OCI-LY1 (cell line): ENCODE data around the gene EML5.

ENCODE experiments used
- H2AFZ ChIP-seq: fragments of 200-600 bp; sonication (generic), shearing (Covaris generic); 2 replicates; pipeline ENCODE4 v1.6.0; 2014; ENCODE audit warnings: antibody characterized with exemption, mild to moderate bottlenecking, low read length
- H3F3A ChIP-seq: fragments of 200-600 bp; sonication (generic), shearing (Covaris generic); 2 replicates; pipeline ENCODE4 v1.6.0; 2014; ENCODE audit warnings: mild to moderate bottlenecking, antibody characterized with exemption, low read length, moderate library complexity; ENCODE audit not compliant: insufficient read depth
- H3K27ac ChIP-seq: fragments of 200-600 bp; sonication (generic); 2 replicates; pipeline ENCODE4 v1.5.1; 2014; ENCODE audit warnings: low read length, mixed run types, mild to moderate bottlenecking, low read depth; ENCODE audit not compliant: poor library complexity, severe bottlenecking
- H3K27me3 ChIP-seq: fragments of 200-600 bp; sonication (generic); 2 replicates; pipeline ENCODE4 v1.6.0; 2014; ENCODE audit warnings: antibody characterized with exemption, mild to moderate bottlenecking, low read length, moderate library complexity; ENCODE audit not compliant: insufficient read depth
- H3K36me3 ChIP-seq: fragments of 200-600 bp; sonication (generic); 2 replicates; pipeline ENCODE4 v1.6.1; 2014; ENCODE audit warnings: mild to moderate bottlenecking, antibody characterized with exemption, low read length, moderate library complexity, mixed read lengths; ENCODE audit not compliant: insufficient read depth
- H3K4me1 ChIP-seq: fragments of 200-600 bp; sonication (generic); 2 replicates; pipeline ENCODE4 v1.5.1; 2014; ENCODE audit warnings: mild to moderate bottlenecking, low read length, moderate library complexity; ENCODE audit not compliant: insufficient read depth, severe bottlenecking
- H3K4me2 ChIP-seq: fragments of 200-600 bp; sonication (generic), shearing (Covaris generic); 2 replicates; pipeline ENCODE4 v1.6.1; 2014; ENCODE audit warnings: low read length
- H3K4me3 ChIP-seq: fragments of 200-600 bp; sonication (generic); 2 replicates; pipeline ENCODE4 v1.5.1; 2014; ENCODE audit warnings: low read length, low read depth, mild to moderate bottlenecking, mixed read lengths; ENCODE audit not compliant: poor library complexity, severe bottlenecking
- H3K79me2 ChIP-seq: fragments of 200-600 bp; shearing (Covaris generic); 2 replicates; pipeline ENCODE4 v1.6.1; 2016; ENCODE audit warnings: mixed run types, low read length, mixed read lengths; ENCODE audit not compliant: insufficient read depth
- H3K9ac ChIP-seq: fragments of 200-600 bp; sonication (generic), shearing (Covaris generic); 2 replicates; pipeline ENCODE4 v1.6.1; 2014; ENCODE audit warnings: mild to moderate bottlenecking, low read length, mixed read lengths
- H3K9me2 ChIP-seq: fragments of 200-600 bp; sonication (generic), shearing (Covaris generic); 2 replicates; pipeline ENCODE4 v1.6.1; 2014; ENCODE audit warnings: low read depth, mild to moderate bottlenecking, low read length, mixed read lengths
- H3K9me3 ChIP-seq: fragments of 200-600 bp; shearing (Covaris generic); 2 replicates; pipeline ENCODE4 v1.6.1; 2014; ENCODE audit warnings: low read length, mixed read lengths
- H4K20me1 ChIP-seq: fragments of 200-600 bp; sonication (generic), shearing (Covaris generic); 2 replicates; pipeline ENCODE4 v1.6.0; 2016; ENCODE audit warnings: mild to moderate bottlenecking, low read length; ENCODE audit not compliant: insufficient read depth
- CTCF ChIP-seq: fragments of 200-600 bp; sonication (generic), shearing (Covaris generic); IDR thresholded peaks from 2 replicates; pipeline ENCODE4 v1.5.1; 2017; ENCODE audit warnings: mild to moderate bottlenecking, antibody characterized with exemption, low read length, moderate library complexity, mixed read lengths
- EZH2 ChIP-seq: fragments of 200-600 bp; sonication (generic), shearing (Covaris generic); IDR thresholded peaks from 2 replicates; pipeline ENCODE4 v1.8.0; 2017; ENCODE audit warnings: borderline replicate concordance, mixed run types, mild to moderate bottlenecking, antibody characterized with exemption, low read length, moderate library complexity, mixed read lengths

Gene EML5

GRCh38 chr14:88639221-88639620 lies 153.5 kb downstream of the EML5 start:
- Histone ChIP-seq H3K9me3 (no peaks in the 10 kb centered on the region), H3K9me2 (no peaks in the 10 kb centered on the region), H3K9ac (no peak overlapping the region), H2AFZ (no peak overlapping the region), H3K4me1 (no peaks in the 10 kb centered on the region), H3K36me3 (no peaks in the 10 kb centered on the region), H3K4me3 (no peak overlapping the region), H3K27me3 (no peaks in the 10 kb centered on the region), H4K20me1 (no peaks in the 10 kb centered on the region), H3F3A (no peaks in the 10 kb centered on the region), H3K27ac (no peak overlapping the region), H3K79me2 (no peaks in the 10 kb centered on the region), H3K4me2 (no peak overlapping the region)
- no peak for TF ChIP-seq EZH2
- no peak for TF ChIP-seq CTCF

GRCh38 chr14:88632512-88632911 lies 160.2 kb downstream of the EML5 start:
- no peaks in the 10 kb centered on the region for H3K9me2 ChIP-seq
- H3K4me3 ChIP-seq: no peak overlapping the region
- H3K27ac ChIP-seq: no peak overlapping the region
- TF ChIP-seq EZH2 (no peak), CTCF (no peak)
- no peak overlapping the region for H3K4me2 ChIP-seq
- H4K20me1 ChIP-seq: no peaks in the 10 kb centered on the region
- H3F3A ChIP-seq: no peaks in the 10 kb centered on the region
- no peaks in the 10 kb centered on the region for H3K27me3 ChIP-seq
- H3K9ac ChIP-seq: no peak overlapping the region
- H3K9me3 ChIP-seq: no peaks in the 10 kb centered on the region
- no peaks in the 10 kb centered on the region for H3K4me1 ChIP-seq
- no peaks in the 10 kb centered on the region for H3K36me3 ChIP-seq
- no peak overlapping the region for H2AFZ ChIP-seq
- no peaks in the 10 kb centered on the region for H3K79me2 ChIP-seq

GRCh38 chr14:88631091-88631490 lies 161.7 kb downstream of the EML5 start:
- Histone ChIP-seq H3K4me2 (no peak overlapping the region), H4K20me1 (no peaks in the 10 kb centered on the region), H3K36me3 (no peaks in the 10 kb centered on the region), H2AFZ (no peak overlapping the region), H3K9ac (no peak overlapping the region), H3K79me2 (no peaks in the 10 kb centered on the region), H3K9me2 (no peaks in the 10 kb centered on the region), H3K9me3 (no peaks in the 10 kb centered on the region), H3K27ac (no peak overlapping the region), H3K27me3 (no peaks in the 10 kb centered on the region), H3K4me1 (no peaks in the 10 kb centered on the region), H3K4me3 (no peak overlapping the region), H3F3A (no peaks in the 10 kb centered on the region)
- TF ChIP-seq EZH2: no peak
- no peak for TF ChIP-seq CTCF
